Fibroblast of the aortic adventitia (primary cell): ENCODE results near the gene SH2D5. TPM values are rescaled to one million over a fixed set of nuclear protein-coding genes. Genes with fewer than 3 reads are reported as not detected.
A peak's percentile ranks its signal among the peaks of the same experiment; 100 is the strongest.
"Not testable (repeated sequence)": the region's sequence is repeated elsewhere in the genome, so short reads cannot be mapped to it uniquely, and the experiment has no call there.

ENCODE experiments used
- DNase-seq: peaks from one replicate; pipeline ENCODE4 v3.0.0-alpha.2; 2010; ENCODE audit warnings: low read depth
- H3K4me3 ChIP-seq: 2 replicates; pipeline ENCODE4 v1.5.1; 2011; ENCODE audit warnings: low read depth, mild to moderate bottlenecking, control low read depth, low read length, moderate library complexity
- CTCF ChIP-seq: IDR thresholded peaks from 2 replicates; pipeline ENCODE4 v1.5.1; 2011; ENCODE audit warnings: mild to moderate bottlenecking, low read length, control low read depth, inconsistent platforms; ENCODE audit not compliant: insufficient read depth
- total RNA-seq: library from RNA; depleted of rRNA; stranded (reverse); fragments of >200 nt; gene quantifications from 2 replicates; pipeline ENCODE4 v1.2.3, GENCODE V29; 2012; ENCODE audit warnings: low replicate concordance

SH2D5 gene
- total RNA-seq, 1 donor, result 3.2 TPM

GRCh38 chr1:20719871-20720620, 12.5 kb downstream of the SH2D5 start:
- H3K4me3 ChIP-seq, result no peak overlapping the region
- TF ChIP-seq CTCF, result no peak
- DNase-seq, result no peak

GRCh38 chr1:20719261-20719660, 13.2 kb downstream of the SH2D5 start:
- no peak for TF ChIP-seq CTCF
- no peak overlapping the region for H3K4me3 ChIP-seq
- no peak for DNase-seq

DNA sequence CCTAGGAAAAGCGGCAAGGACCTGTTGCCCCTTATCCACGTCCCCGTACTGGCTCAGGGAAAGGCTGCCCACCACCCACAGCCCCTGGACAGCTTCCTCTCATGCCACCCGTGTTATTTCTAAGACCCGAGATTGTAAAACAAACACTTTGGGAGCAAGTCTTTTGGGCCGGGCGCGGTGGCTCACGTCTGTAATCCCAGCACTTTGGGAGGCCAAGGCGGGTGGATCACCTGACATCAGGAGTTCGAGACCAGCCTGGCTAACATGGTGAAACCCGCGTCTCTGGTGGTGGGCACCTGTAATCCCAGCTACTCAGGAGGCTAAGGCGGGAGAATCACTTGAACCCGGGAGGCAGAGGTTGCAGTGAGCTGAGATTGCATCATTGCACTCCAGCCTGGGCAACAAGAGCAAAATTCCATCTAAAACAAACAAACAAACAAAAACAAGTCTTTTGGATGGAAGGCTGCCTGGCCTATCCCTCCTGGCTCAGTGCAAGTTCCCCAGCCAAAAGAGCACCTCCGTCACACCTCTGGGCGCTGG, 14.1 kb downstream of the SH2D5 start:
- H3K4me3 ChIP-seq, result peak overlapping the region; percentile 55
- not testable (repeated sequence) for DNase-seq

GRCh38 chr1:20717452-20718342, 14.8 kb downstream of the SH2D5 start, which contains the start of gene KIF17:
Gene KIF17 (minus strand): TSS chr1:20718007. CDS start chr1:20717706, 301 bp downstream.
- DNase-seq, result peak; percentile 69
- H3K4me3 ChIP-seq, result peak within 1 kb of the TSS; percentile 64
- no peak for TF ChIP-seq CTCF

- TF ChIP-seq CTCF, result no peak
- DNase-seq, result no peak
- no peak overlapping the region for H3K4me3 ChIP-seq
Observed at GRCh38 chr1:20716232-20716631, 16.3 kb downstream of the SH2D5 start.

GRCh38 chr1:20715406-20715805, 17.1 kb downstream of the SH2D5 start:
- no peak for DNase-seq
- no peak overlapping the region for H3K4me3 ChIP-seq
- TF ChIP-seq CTCF, result no peak

DNA sequence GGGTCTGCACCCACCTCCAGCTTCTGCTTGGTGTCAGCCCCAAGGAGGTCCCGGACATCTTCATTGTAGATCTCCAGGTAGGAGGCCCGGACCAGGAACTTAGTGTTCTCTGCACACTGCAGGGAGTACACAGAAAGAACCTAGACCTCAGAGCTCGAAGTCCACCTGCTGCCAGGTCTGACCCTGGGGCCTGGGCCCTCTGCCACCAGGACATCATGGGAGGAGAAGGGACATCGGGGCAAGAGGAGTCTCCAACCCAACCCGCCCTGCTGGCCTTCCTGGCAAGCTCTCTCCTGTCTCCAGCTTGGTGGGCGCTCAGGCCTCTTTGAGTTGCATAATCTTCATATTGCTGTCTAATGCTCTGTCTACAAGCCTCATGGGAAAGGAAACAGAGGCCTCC, 19.1 kb downstream of the SH2D5 start:
- no peak overlapping the region for H3K4me3 ChIP-seq
- DNase-seq, result no peak
- TF ChIP-seq CTCF, result no peak
